ENCODE results near the gene PAK4.

GRCh38 chr19:39097299-39097698, 28.3 kb upstream of the PAK4 start:
- TF ChIP-seq CTCF (conservative IDR thresholded peaks at IDR 0.05; ENCODE audit: low read depth, low read length) (no peak), EZH2 (IDR thresholded peaks at IDR 0.05; ENCODE audit: borderline replicate concordance, low read depth, low read length, poor library complexity, severe bottlenecking) (no peak)

Data from A673 (cell line).